Ishikawa (cell line): ENCODE measurements around the gene GATAD2B.
A peak's percentile ranks its signal among the peaks of the same experiment; 100 is the strongest.

ENCODE experiments used
- CEBPB ChIP-seq: IDR thresholded peaks from 2 replicates; pipeline ENCODE4 v1.6.1; 2012
- CREB1 ChIP-seq: IDR thresholded peaks from 2 replicates; pipeline ENCODE4 v1.6.1; 2012; ENCODE audit warnings: low read depth
- EGR1 ChIP-seq: IDR thresholded peaks from 2 replicates; pipeline ENCODE4 v1.6.1; 2012
- EP300 ChIP-seq: IDR thresholded peaks from 2 replicates; pipeline ENCODE4 v1.6.1; 2012; ENCODE audit warnings: borderline replicate concordance
- FOXM1 ChIP-seq: IDR thresholded peaks from 2 replicates; pipeline ENCODE4 v1.6.1; 2012; ENCODE audit warnings: low read depth, borderline replicate concordance
- MAX ChIP-seq: IDR thresholded peaks from 2 replicates; pipeline ENCODE4 v1.6.1; 2012
- NFIC ChIP-seq: IDR thresholded peaks from 2 replicates; pipeline ENCODE4 v1.6.1; 2012
- RAD21 ChIP-seq: IDR thresholded peaks from 2 replicates; pipeline ENCODE4 v1.6.1; 2012; ENCODE audit warnings: low read depth
- REST ChIP-seq: IDR thresholded peaks from 2 replicates; pipeline ENCODE4 v1.6.1; 2012; ENCODE audit warnings: low read depth, mild to moderate bottlenecking
- TAF1 ChIP-seq: IDR thresholded peaks from 2 replicates; pipeline ENCODE4 v1.6.1; 2012; ENCODE audit warnings: low read depth, mild to moderate bottlenecking
- TCF12 ChIP-seq: IDR thresholded peaks from 2 replicates; pipeline ENCODE4 v1.6.1; 2012; ENCODE audit warnings: low read depth
- TEAD4 ChIP-seq: IDR thresholded peaks from 2 replicates; pipeline ENCODE4 v1.6.1; 2012
- USF1 ChIP-seq: IDR thresholded peaks from 2 replicates; pipeline ENCODE4 v1.6.1; 2012
- YY1 ChIP-seq: IDR thresholded peaks from 2 replicates; pipeline ENCODE4 v1.6.1; 2012; ENCODE audit warnings: low read depth
- ZBTB7A ChIP-seq: IDR thresholded peaks from 2 replicates; pipeline ENCODE4 v1.6.1; 2012; ENCODE audit warnings: low read depth

The GATAD2B gene

GRCh38 chr1:153799016-153799415 is 123.8 kb downstream of the GATAD2B start:
- TF ChIP-seq REST (no peak), MAX (no peak), NFIC (no peak), CREB1 (no peak), CEBPB (no peak), TAF1 (no peak), EGR1 (no peak), RAD21 (no peak), YY1 (no peak), USF1 (no peak), TCF12 (no peak), TEAD4 (no peak), FOXM1 (no peak)

GRCh38 chr1:153798468-153798780 is 124.3 kb downstream of the GATAD2B start:
- no peak for TF ChIP-seq CEBPB
- no peak for TF ChIP-seq NFIC
- no peak for TF ChIP-seq FOXM1
- no peak for TF ChIP-seq EGR1
- TF ChIP-seq USF1, result no peak
- TF ChIP-seq EP300, result no peak
- no peak for TF ChIP-seq TEAD4
- TF ChIP-seq RAD21, result no peak
- no peak for TF ChIP-seq TCF12
- no peak for TF ChIP-seq CREB1
- no peak for TF ChIP-seq YY1
- TF ChIP-seq ZBTB7A, result no peak
- TF ChIP-seq MAX, result no peak

- TF ChIP-seq NFIC, result no peak
- TF ChIP-seq REST, result no peak
- no peak for TF ChIP-seq EP300
- TF ChIP-seq RAD21, result peak; percentile 89
- no peak for TF ChIP-seq ZBTB7A
- TF ChIP-seq USF1, result peak; percentile 18; the same call in 1 of the 2 replicates
- TF ChIP-seq YY1, result no peak
- no peak for TF ChIP-seq TAF1
- no peak for TF ChIP-seq MAX
- no peak for TF ChIP-seq TEAD4
- no peak for TF ChIP-seq EGR1
- no peak for TF ChIP-seq CEBPB
- no peak for TF ChIP-seq CREB1
- TF ChIP-seq FOXM1, result no peak
Observed at GRCh38 chr1:153796786-153797659, 125.7 kb downstream of the GATAD2B start.

- no peak for TF ChIP-seq CREB1
- no peak for TF ChIP-seq NFIC
- no peak for TF ChIP-seq REST
- no peak for TF ChIP-seq USF1
- TF ChIP-seq TEAD4, result no peak
- no peak for TF ChIP-seq EP300
- TF ChIP-seq YY1, result no peak
- no peak for TF ChIP-seq CEBPB
- no peak for TF ChIP-seq EGR1
Observed at GRCh38 chr1:153795934-153796785, 126.6 kb downstream of the GATAD2B start.
